ENCODE measurements around the gene SFTPA1. TPM values are rescaled to one million over a fixed set of nuclear protein-coding genes. Genes with fewer than 3 reads are reported as not detected.
"Not testable (repeated sequence)": the region's sequence is repeated elsewhere in the genome, so short reads cannot be mapped to it uniquely, and the experiment has no call there.

SFTPA1 gene
- total and polyA plus RNA-seq, 10 of the 15 experiments (the other 5 are each of a cell fraction or from before 2014, with no cell fraction given): 3.7 TPM; not detected in 9

GRCh38 chr10:79563426-79563825 is 47.3 kb upstream of the SFTPA1 start:
- Histone ChIP-seq H3K27ac (ENCODE audit: control insufficient read depth, insufficient read depth) (no peak overlapping the region), H3K4me1 (ENCODE audit: control insufficient read depth, insufficient read depth, low read length) (no peaks in the 10 kb centered on the region), H3K79me2 (ENCODE audit: control insufficient read depth, insufficient read depth, low read length) (no peaks in the 10 kb centered on the region), H3K27me3 (replicated peaks in 1 of 2; ENCODE audit: control insufficient read depth in 2 of 2, insufficient read depth in 2 of 2, low read length in 1 of 2) (0 out of 4 replicates have a peak, but pooled peaks cover 0 to 3% of the 10 kb centered on the region in 2 experiments), H3K4me3 (no peak overlapping the region), H4K20me1 (ENCODE audit: control insufficient read depth, insufficient read depth) (no peaks in the 10 kb centered on the region), H3K9me3 (replicated peaks; ENCODE audit: control insufficient read depth, insufficient read depth, low read length) (no peaks in the 10 kb centered on the region), H3K9ac (ENCODE audit: control insufficient read depth, insufficient read depth, low read length) (no peak overlapping the region), H3K36me3 (ENCODE audit: control insufficient read depth in 2 of 2, insufficient read depth in 2 of 2, low read length in 1 of 2) (no peaks in the 10 kb centered on the region), H3K4me2 (ENCODE audit: control insufficient read depth, insufficient read depth) (no peak overlapping the region), H2AFZ (ENCODE audit: control insufficient read depth, low read depth, low read length) (no peak overlapping the region)
- TF ChIP-seq, protein P1, sequence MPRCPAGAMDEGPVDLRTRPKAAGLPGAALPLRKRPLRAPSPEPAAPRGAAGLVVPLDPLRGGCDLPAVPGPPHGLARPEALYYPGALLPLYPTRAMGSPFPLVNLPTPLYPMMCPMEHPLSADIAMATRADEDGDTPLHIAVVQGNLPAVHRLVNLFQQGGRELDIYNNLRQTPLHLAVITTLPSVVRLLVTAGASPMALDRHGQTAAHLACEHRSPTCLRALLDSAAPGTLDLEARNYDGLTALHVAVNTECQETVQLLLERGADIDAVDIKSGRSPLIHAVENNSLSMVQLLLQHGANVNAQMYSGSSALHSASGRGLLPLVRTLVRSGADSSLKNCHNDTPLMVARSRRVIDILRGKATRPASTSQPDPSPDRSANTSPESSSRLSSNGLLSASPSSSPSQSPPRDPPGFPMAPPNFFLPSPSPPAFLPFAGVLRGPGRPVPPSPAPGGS (IDR thresholded peaks at IDR 0.05; ENCODE audit: borderline replicate concordance, insufficient read depth, low read depth, low read length, poor library complexity, severe bottlenecking): no peak
- no peak for TF ChIP-seq RAD51 (IDR thresholded peaks at IDR 0.05)
- TF ChIP-seq HDAC6 (IDR thresholded peaks at IDR 0.05; ENCODE audit: unreplicated experiment): no peak
- TF ChIP-seq NR2C1 (IDR thresholded peaks at IDR 0.05): no peak
- no peak for TF ChIP-seq RB1 (IDR thresholded peaks at IDR 0.05; ENCODE audit: borderline replicate concordance)
- no peak for TF ChIP-seq MXI1 (IDR thresholded peaks at IDR 0.05; ENCODE audit: low read depth, low read length)
- TF ChIP-seq ZNF207 (IDR thresholded peaks at IDR 0.05; ENCODE audit: borderline replicate concordance): no peak
- no peak for TF ChIP-seq CBFB (IDR thresholded peaks at IDR 0.05; ENCODE audit: low read depth)
- TF ChIP-seq POU2F2 (IDR thresholded peaks at IDR 0.05; ENCODE audit: borderline replicate concordance, low read depth, low read length): no peak
- TF ChIP-seq RELB (IDR thresholded peaks at IDR 0.05; ENCODE audit: low read depth): no peak
- no peak for TF ChIP-seq TCF7 (IDR thresholded peaks at IDR 0.05; ENCODE audit: borderline replicate concordance)
- TF ChIP-seq CHD2 (IDR thresholded peaks at IDR 0.05; ENCODE audit: borderline replicate concordance, low read depth, low read length): no peak
- no peak for TF ChIP-seq LARP7 (IDR thresholded peaks at IDR 0.05)
- TF ChIP-seq HSF1 (IDR thresholded peaks at IDR 0.05; ENCODE audit: low read depth, low read length): no peak
- TF ChIP-seq CEBPB (IDR thresholded peaks at IDR 0.05; ENCODE audit: borderline replicate concordance in 1 of 2, low read depth in 2 of 2, low read length in 2 of 2): no peak
- ATAC-seq: no peak
- BruUV-seq (replicated peaks): no TSS peak
- in situ Hi-C loops (cut with MboI): loop anchor here (5.0 kb wide), 1 partner anchor 364 kb away; no protein-coding TSS in a partner anchor
- ChIA-PET SMC1A (ENCODE audit: uncharacterized antibody, unreplicated experiment) (interaction anchor here (0.9 kb wide), 1 partner anchor 26 kb away, joined by 3 read pairs; no protein-coding TSS in a partner anchor), CTCF (interaction anchor here (0.8 to 1.2 kb wide), 3 partner anchors 62 to 436 kb away, joined by 3 read pairs; no protein-coding TSS in a partner anchor), POLR2A (no interaction called here), RAD21 (ENCODE audit: unreplicated experiment) (no interaction called here)
- no peak for DNase-seq (ENCODE audit: low read depth, low spot score)
- 8% methylated on average over 4 of the region's 4 CpGs for WGBS (ENCODE audit: insufficient coverage, insufficient replicate concordance, low lambda C conversion rate, missing lambda C conversion rate)
- no peak for FAIRE-seq
- intact Hi-C loops (cut with micrococcal nuclease; ENCODE audit: unreplicated experiment): loop anchor here (2.0 to 5.0 kb wide), 2 partner anchors 45 to 484 kb away; no protein-coding TSS in a partner anchor

- H3K27ac ChIP-seq (ENCODE audit: control insufficient read depth, insufficient read depth); H3K9me3 ChIP-seq (replicated peaks; ENCODE audit: control insufficient read depth, insufficient read depth, low read length); H3K36me3 ChIP-seq (ENCODE audit: control insufficient read depth in 2 of 2, insufficient read depth in 2 of 2, low read length in 1 of 2); H3K9ac ChIP-seq (ENCODE audit: control insufficient read depth, insufficient read depth, low read length); H3K79me2 ChIP-seq (ENCODE audit: control insufficient read depth, insufficient read depth, low read length); H4K20me1 ChIP-seq (ENCODE audit: control insufficient read depth, insufficient read depth); H2AFZ ChIP-seq (ENCODE audit: control insufficient read depth, low read depth, low read length); H3K4me1 ChIP-seq (ENCODE audit: control insufficient read depth, insufficient read depth, low read length); CTCF ChIA-PET; BruUV-seq (replicated peaks); POLR2A ChIA-PET; ATAC-seq; H3K4me2 ChIP-seq (ENCODE audit: control insufficient read depth, insufficient read depth); H3K4me3 ChIP-seq; intact Hi-C loops (cut with micrococcal nuclease; ENCODE audit: unreplicated experiment); DNase-seq (ENCODE audit: low read depth, low spot score); SMC1A ChIA-PET (ENCODE audit: uncharacterized antibody, unreplicated experiment); H3K27me3 ChIP-seq (replicated peaks in 1 of 2; ENCODE audit: control insufficient read depth in 2 of 2, insufficient read depth in 2 of 2, low read length in 1 of 2); RAD21 ChIA-PET (ENCODE audit: unreplicated experiment); FAIRE-seq; in situ Hi-C loops (cut with MboI): not testable (repeated sequence)
- 13% methylated on average over 6 of the region's 6 CpGs for WGBS (ENCODE audit: insufficient coverage, insufficient replicate concordance, low lambda C conversion rate, missing lambda C conversion rate)
Observed at GRCh38 chr10:79570624-79571023, 40.1 kb upstream of the SFTPA1 start.
